Type B pancreatic cell (in vitro differentiated cells): ENCODE results near the gene DSP. TPM values are rescaled to one million over a fixed set of nuclear protein-coding genes. Genes with fewer than 3 reads are reported as not detected.

Experiments
- DNase-seq: peaks from one replicate; pipeline ENCODE4 v3.0.0; 2021; ENCODE audit warnings: mixed read lengths; ENCODE audit not compliant: unreplicated experiment; ENCODE audit errors: extremely low spot score
- H3K27ac Mint-ChIP-seq: 2 replicates; pipeline ENCODE4 v1.8.0; 2021; ENCODE audit warnings: mild to moderate bottlenecking, mixed read lengths
- H3K27me3 Mint-ChIP-seq: 2 replicates; pipeline ENCODE4 v1.8.0; 2021; ENCODE audit warnings: mixed read lengths
- H3K36me3 Mint-ChIP-seq: 2 replicates; pipeline ENCODE4 v1.8.0; 2021; ENCODE audit warnings: mixed read lengths
- H3K4me1 Mint-ChIP-seq: one replicate; pipeline ENCODE4 v1.8.0; 2021; ENCODE audit warnings: mixed read lengths; ENCODE audit not compliant: unreplicated experiment
- H3K4me3 Mint-ChIP-seq: 2 replicates; pipeline ENCODE4 v1.8.0; 2021; ENCODE audit warnings: mild to moderate bottlenecking, mixed read lengths
- H3K9me3 Mint-ChIP-seq: 2 replicates; pipeline ENCODE4 v1.8.0; 2021; ENCODE audit warnings: mixed read lengths
- CTCF ChIP-seq: fragments of 200-600 bp; sonication (generic); conservative IDR thresholded peaks from 2 replicates; pipeline ENCODE4 v1.5.0; 2021; ENCODE audit warnings: antibody characterized with exemption, mild to moderate bottlenecking
- total RNA-seq: library from RNA; stranded (reverse); gene quantifications from 2 replicates; pipeline ENCODE4 v1.2.1, GENCODE V29; 2021; ENCODE audit warnings: low replicate concordance

DSP gene
- total RNA-seq, 1 donor from 2014 or later = 210 TPM

GRCh38 chr6:7538484-7538883, 3.0 kb upstream of the DSP start:
- Mint-ChIP-seq H3K36me3 (no peaks in the 10 kb centered on the region), H3K4me3 (peak overlapping the region; percentile 55), H3K27ac (peak overlapping the region; percentile 64), H3K4me1 (peaks cover 14% of the 10 kb centered on the region), H3K27me3 (peaks cover 5% of the 10 kb centered on the region), H3K9me3 (no peaks in the 10 kb centered on the region)
- DNase-seq = no peak
- TF ChIP-seq CTCF = no peak

DNA sequence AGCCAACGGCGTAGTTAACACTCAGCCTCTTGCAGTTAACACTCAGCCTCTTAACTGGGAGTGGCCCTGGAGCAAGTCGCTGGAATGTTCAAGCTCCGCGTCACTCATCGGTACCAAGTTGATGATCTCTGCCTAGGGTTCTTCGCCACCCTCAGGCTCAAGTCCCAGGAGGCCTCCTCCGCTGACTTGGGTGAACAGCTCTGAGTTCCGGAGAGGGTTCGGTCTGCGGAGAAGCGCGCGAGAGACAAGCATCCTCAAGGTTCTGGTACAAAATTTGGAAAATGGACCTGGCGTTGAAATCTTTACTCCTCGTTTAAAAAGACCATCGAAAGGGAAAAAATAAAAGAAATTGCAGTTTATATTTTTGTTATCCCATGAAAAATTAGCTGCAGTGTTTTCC, 876 bp upstream of the DSP start:
- TF ChIP-seq CTCF = no peak
- no peak for DNase-seq
- Mint-ChIP-seq H3K4me3 (peak overlapping the region; percentile 91), H3K36me3 (peaks cover 9% of the 10 kb centered on the region), H3K27me3 (peaks cover 9% of the 10 kb centered on the region), H3K9me3 (no peaks in the 10 kb centered on the region), H3K27ac (peak overlapping the region; percentile 98), H3K4me1 (peaks cover 23% of the 10 kb centered on the region)

GRCh38 chr6:7542065-7542873, 798 bp downstream of the DSP start:
- H3K36me3 Mint-ChIP-seq = peaks cover 19% of the 10 kb centered on the region
- H3K9me3 Mint-ChIP-seq = no peaks in the 10 kb centered on the region
- peak overlapping the region; percentile 92 for H3K4me3 Mint-ChIP-seq
- H3K27me3 Mint-ChIP-seq = peaks cover 9% of the 10 kb centered on the region
- peak overlapping the region; percentile 98 for H3K27ac Mint-ChIP-seq
- no peak for TF ChIP-seq CTCF
- peak; percentile 81 for DNase-seq
- peaks cover 35% of the 10 kb centered on the region for H3K4me1 Mint-ChIP-seq

GRCh38 chr6:7542874-7543624, 1.6 kb downstream of the DSP start:
- Mint-ChIP-seq H3K9me3 (no peaks in the 10 kb centered on the region), H3K4me1 (peaks cover 33% of the 10 kb centered on the region), H3K27ac (peak overlapping the region; percentile 98), H3K27me3 (peaks cover 9% of the 10 kb centered on the region), H3K36me3 (peaks cover 19% of the 10 kb centered on the region), H3K4me3 (peak overlapping the region; percentile 92)
- no peak for DNase-seq
- no peak for TF ChIP-seq CTCF

DNA sequence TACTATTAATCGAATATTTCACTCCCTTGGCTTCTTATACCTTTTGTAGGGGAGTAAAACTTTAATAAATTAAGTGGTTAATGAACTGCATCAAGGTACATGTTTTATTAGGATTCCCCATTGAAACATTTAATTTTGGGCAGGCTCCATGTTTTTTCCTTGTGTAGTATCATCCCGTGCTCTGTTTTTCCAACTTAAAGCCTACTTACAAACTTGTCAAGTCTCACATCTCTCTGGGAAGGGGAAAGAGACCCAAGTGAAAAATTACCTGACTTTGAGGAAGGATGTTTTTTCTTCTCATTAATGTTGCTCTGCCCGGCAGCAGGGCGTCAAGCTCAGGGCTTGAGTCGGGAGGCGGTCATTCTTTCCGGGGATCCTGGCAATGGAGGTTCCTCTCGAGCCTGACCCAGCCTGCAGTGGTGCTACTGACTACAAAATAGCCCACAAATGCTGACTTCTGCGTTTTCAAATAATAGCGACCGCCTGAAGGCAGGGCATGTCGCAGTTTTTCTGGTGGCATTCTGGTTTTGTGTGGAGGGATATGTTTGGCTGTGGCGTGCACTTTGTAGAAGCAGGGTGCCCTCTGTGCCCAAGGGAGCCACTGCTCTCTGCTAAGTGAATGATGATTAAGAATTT, 2.4 kb downstream of the DSP start:
- peaks cover 33% of the 10 kb centered on the region for H3K4me1 Mint-ChIP-seq
- H3K27me3 Mint-ChIP-seq = peaks cover 4% of the 10 kb centered on the region
- DNase-seq = no peak
- H3K27ac Mint-ChIP-seq = peak overlapping the region; percentile 94
- peaks cover 26% of the 10 kb centered on the region for H3K36me3 Mint-ChIP-seq
- peak overlapping the region; percentile 92 for H3K4me3 Mint-ChIP-seq
- no peak for TF ChIP-seq CTCF
- no peaks in the 10 kb centered on the region for H3K9me3 Mint-ChIP-seq
